K562 (cell line): ENCODE data around the gene UBE2E2. TPM values are rescaled to one million over a fixed set of nuclear protein-coding genes. Genes with fewer than 3 reads are reported as not detected.

Experiments used
- ATAC-seq: fragments of 200-7000 bp; cut with Tn5 transposase; 3 replicates; pipeline ENCODE4 v1.9.1; 2020; ENCODE audit warnings: moderate library complexity
- BruUV-seq: library from RNA; stranded (reverse); fragments of 400-500 nt; replicated peaks from 2 replicates; lab custom pipeline; 2021; lab: Mats Ljungman, UMichigan
- CTCF ChIA-PET: fragments of 300-600 bp; formaldehyde crosslinking; extraction: SDS; loops from one replicate; lab custom pipeline; 2021; ENCODE audit warnings: low intra/inter-chr PET ratio; lab: Yijun Ruan, JAX
- POLR2A ChIA-PET: fragments of 300-600, 350-650 bp; sonication (Branson Sonifier 250); formaldehyde crosslinking; extraction: SDS; loops from one replicate; lab custom pipeline; 2021; ENCODE audit warnings: antibody characterized with exemption, inconsistent platforms; lab: Yijun Ruan, JAX
- DNase-seq, 4 experiments: peaks; one replicate each; pipeline versions ENCODE4 v3.0.0 to v3.0.0-alpha.2; 2011 to 2018; ENCODE audit warnings: low spot score in 3 of 4, mixed read lengths in 3 of 4; ENCODE audit errors: extremely low read depth in 1 of 4
- FAIRE-seq: peaks from 2 replicates; lab custom pipeline; 2011; peaks lifted over from hg19 to GRCh38; lab: Jason Lieb, UNC
- H2AFZ ChIP-seq: 2 replicates; pipeline ENCODE4 v1.6.0; 2011; ENCODE audit warnings: low read depth, low read length, control low read depth, inconsistent platforms
- H3K27ac ChIP-seq: fragments of 200-600 bp; 3 replicates; pipeline ENCODE4 v1.8.0; 2011; ENCODE audit warnings: low read depth, mild to moderate bottlenecking, control low read depth, inconsistent platforms, low read length, moderate library complexity, mixed read lengths; ENCODE audit errors: extremely low read depth
- H3K27me3 ChIP-seq, 2 experiments: fragments of 300-600 bp in 1 of 2; 2 replicates in 1 of 2; 3 replicates in 1 of 2; pipeline versions ENCODE4 v1.6.0 to v1.8.0; 2011; ENCODE audit warnings: inconsistent platforms in 2 of 2, low read length in 2 of 2, mild to moderate bottlenecking in 1 of 2, mixed read lengths in 1 of 2, moderate library complexity in 1 of 2; ENCODE audit not compliant: control insufficient read depth in 2 of 2, insufficient read depth in 2 of 2
- H3K36me3 ChIP-seq: fragments of 300-600 bp; 3 replicates; pipeline ENCODE4 v1.8.0; 2011; ENCODE audit warnings: mild to moderate bottlenecking, low read length, inconsistent platforms; ENCODE audit not compliant: control insufficient read depth, insufficient read depth
- H3K4me1 ChIP-seq, 2 experiments: fragments of 200-600 bp in 1 of 2; replicated peaks in 1 of 2; 2 replicates in 1 of 2; 3 replicates in 1 of 2; pipeline versions ENCODE4 v1.5.1 to v1.8.0; 2011; ENCODE audit warnings: inconsistent platforms in 2 of 2, low read length in 2 of 2, mild to moderate bottlenecking in 1 of 2, mixed read lengths in 1 of 2, moderate library complexity in 1 of 2; ENCODE audit not compliant: control insufficient read depth in 2 of 2, insufficient read depth in 2 of 2
- H3K4me2 ChIP-seq: 2 replicates; pipeline ENCODE4 v1.6.1; 2011; ENCODE audit warnings: low read length, control low read depth, inconsistent platforms, mixed read lengths; ENCODE audit not compliant: insufficient read depth
- H3K4me3 ChIP-seq: fragments of 200-600 bp; sonication (generic), shearing (Covaris generic); 2 replicates; pipeline ENCODE4 v1.5.1; 2016; ENCODE audit warnings: control low read depth, inconsistent platforms
- H3K79me2 ChIP-seq: fragments of 200-600 bp; 3 replicates; pipeline ENCODE4 v1.8.0; 2011; ENCODE audit warnings: low read length, inconsistent platforms; ENCODE audit not compliant: control insufficient read depth, insufficient read depth
- H3K9ac ChIP-seq, 2 experiments: 2 replicates each; pipeline versions ENCODE4 v1.6.0 to v1.6.1; 2011; ENCODE audit warnings: low read depth in 2 of 2, low read length in 2 of 2, control low read depth in 1 of 2, inconsistent platforms in 1 of 2, mild to moderate bottlenecking in 1 of 2, mixed read lengths in 1 of 2; ENCODE audit not compliant: insufficient read depth in 1 of 2
- H3K9me1 ChIP-seq: one replicate; pipeline ENCODE4 v1.6.0; 2011; ENCODE audit warnings: inconsistent platforms, mild to moderate bottlenecking, low read length, moderate library complexity; ENCODE audit not compliant: control insufficient read depth, insufficient read depth
- H3K9me3 ChIP-seq: replicated peaks from 2 replicates; pipeline ENCODE4 v1.5.1; 2011; ENCODE audit warnings: low read depth, low read length, inconsistent platforms; ENCODE audit not compliant: control insufficient read depth, insufficient read depth
- H4K20me1 ChIP-seq: replicated peaks from 2 replicates; pipeline ENCODE4 v1.6.1; 2011; ENCODE audit warnings: low read length, inconsistent platforms, mixed read lengths; ENCODE audit not compliant: control insufficient read depth, insufficient read depth
- BRCA1 ChIP-seq, 2 experiments: fragments of 450-650 bp in 1 of 2; sonication (generic) in 1 of 2; formaldehyde crosslinking in 1 of 2; IDR thresholded peaks; 2 replicates each; pipeline versions ENCODE4 v1.5.0 to v1.6.1; 2017 to 2020; ENCODE audit warnings: mild to moderate bottlenecking in 1 of 2, missing genetic modification reagents in 1 of 2
- DIDO1 ChIP-seq: fragments of 450-650 bp; IDR thresholded peaks from 2 replicates; pipeline ENCODE4 v1.6.1; 2016; ENCODE audit warnings: low read depth, missing biosample characterization, missing genetic modification characterization
- GTF2E2 ChIP-seq: fragments of 200-800 bp; sonication (Bioruptor generic); IDR thresholded peaks from 2 replicates; pipeline ENCODE4 v1.6.1; 2016; ENCODE audit warnings: missing genetic modification characterization, missing compliant biosample characterization
- KDM5B ChIP-seq: fragments of 200-600 bp; sonication (generic); IDR thresholded peaks from 2 replicates; pipeline ENCODE4 v1.6.1; 2012; ENCODE audit warnings: low read depth, mild to moderate bottlenecking, moderate library complexity, low read length, control low read depth, inconsistent platforms; ENCODE audit not compliant: insufficient replicate concordance
- NCOR1 ChIP-seq: fragments of 450-650 bp; IDR thresholded peaks from 2 replicates; pipeline ENCODE4 v1.6.1; 2016; ENCODE audit warnings: mild to moderate bottlenecking, moderate library complexity
- NFXL1 ChIP-seq: fragments of 450-650 bp; formaldehyde crosslinking; IDR thresholded peaks from 2 replicates; pipeline ENCODE4 v1.4.0; 2021; ENCODE audit warnings: mild to moderate bottlenecking
- WGBS: fragments of 100-300 bp; shearing (Covaris generic); methylation state at CpG from one replicate; pipeline ENCODE4 v1.1.6; 2016; ENCODE audit warnings: low coverage, mixed read lengths; ENCODE audit not compliant: insufficient coverage; ENCODE audit errors: missing lambda C conversion rate; 5-methylcytosine and 5-hydroxymethylcytosine counted together
- in situ Hi-C: fragments of 300-500 bp; cut with MboI; formaldehyde crosslinking; loops from 4 replicates; pipeline ENCODE4 v1.15.0; 2018; ENCODE audit warnings: inconsistent platforms, mixed read lengths
- intact Hi-C: fragments of 100-400 bp; cut with micrococcal nuclease; formaldehyde crosslinking; loops from 2 replicates; pipeline ENCODE4 v1.14.2; 2022
- polyA plus RNA-seq, 8 experiments: library from polyadenylated mRNA; depleted of rRNA in 4 of 8; stranded (reverse) in 5 of 8; unstranded in 3 of 8; fragments of >200 nt; fragmentation: Nextera tagmentation in 2 of 8; fragmentation: Illumina TruSeq in 1 of 8; extraction: Ambion mirVana in 2 of 8; extraction: Trizol in 1 of 8; gene quantifications; 2 replicates each; pipeline versions ENCODE4 v1.2.1 to v1.2.3, GENCODE V29; 2011 to 2014; ENCODE audit warnings: inconsistent platforms in 1 of 8, missing spikeins in 1 of 8
- total RNA-seq, 7 experiments: library from RNA; depleted of rRNA in 6 of 7; stranded (reverse); fragments of >200 nt in 6 of 7; fragmentation: Illumina TruSeq in 2 of 7; extraction: Trizol in 2 of 7; gene quantifications; 2 replicates each; pipeline versions ENCODE4 v1.2.1 to v1.2.3, GENCODE V29; 2011 to 2021; ENCODE audit warnings: low replicate concordance in 1 of 7
- TF ChIP-seq, protein P1 (sequence below): sonication (generic); formaldehyde crosslinking; IDR thresholded peaks from 2 replicates; pipeline ENCODE4 v1.9.0; 2022; ENCODE audit warnings: mild to moderate bottlenecking, missing genetic modification reagents

The UBE2E2 gene
- total and polyA plus RNA-seq, 9 of the 15 experiments (the other 6 are each of a cell fraction or from before 2014, with no cell fraction given) = 0.22 to 5.1 (median 1.9) TPM

DNA sequence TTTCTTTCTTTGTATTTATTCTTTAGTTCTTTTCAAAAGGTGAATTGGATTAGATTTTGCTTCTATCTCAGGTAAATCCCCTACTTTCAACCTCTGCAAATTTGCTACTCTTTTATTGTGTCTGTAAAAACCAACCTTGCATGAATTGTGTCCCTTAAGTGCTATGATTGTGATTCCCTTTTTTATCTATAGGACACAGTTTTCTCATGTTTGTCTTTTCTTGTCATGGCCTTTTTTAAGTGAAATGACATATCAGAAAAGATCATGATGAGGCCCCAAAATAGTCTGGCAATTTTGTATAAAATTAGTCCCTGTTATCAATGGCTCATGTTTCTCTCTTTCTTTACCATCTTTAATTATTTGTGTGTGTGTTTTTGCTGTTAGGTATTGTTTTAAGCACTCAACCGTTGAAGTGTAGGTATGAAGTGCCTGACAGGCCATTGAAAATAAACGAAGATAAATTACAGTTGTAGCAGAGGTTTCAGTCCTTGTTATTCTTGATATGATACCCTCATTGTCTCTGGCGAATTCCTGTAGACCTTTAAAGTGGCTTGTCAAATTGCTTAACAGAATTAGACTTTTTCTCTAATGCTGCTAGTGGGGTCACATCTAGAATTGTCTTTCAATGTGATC lies 184.3 kb downstream of the UBE2E2 start:
- Histone ChIP-seq H3K4me3 (no peak overlapping the region), H3K9me3 (0 out of 2 replicates have a peak, but pooled peaks cover 2% of the 10 kb centered on the region), H2AFZ (no peak overlapping the region), H3K9me1 (no peaks in the 10 kb centered on the region), H3K4me1 (no peaks in the 10 kb centered on the region), H3K4me2 (no peak overlapping the region), H3K27me3 (no peaks in the 10 kb centered on the region), H3K36me3 (no peaks in the 10 kb centered on the region), H3K27ac (no peak overlapping the region), H4K20me1 (no peaks in the 10 kb centered on the region), H3K9ac (no peak overlapping the region), H3K79me2 (no peaks in the 10 kb centered on the region)
- intact Hi-C loops (no loop called here), in situ Hi-C loops (no loop called here)
- POLR2A ChIA-PET = no interaction called here
- TF ChIP-seq, protein P1, sequence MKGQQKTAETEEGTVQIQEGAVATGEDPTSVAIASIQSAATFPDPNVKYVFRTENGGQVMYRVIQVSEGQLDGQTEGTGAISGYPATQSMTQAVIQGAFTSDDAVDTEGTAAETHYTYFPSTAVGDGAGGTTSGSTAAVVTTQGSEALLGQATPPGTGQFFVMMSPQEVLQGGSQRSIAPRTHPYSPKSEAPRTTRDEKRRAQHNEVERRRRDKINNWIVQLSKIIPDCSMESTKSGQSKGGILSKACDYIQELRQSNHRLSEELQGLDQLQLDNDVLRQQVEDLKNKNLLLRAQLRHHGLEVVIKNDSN (CRISPR knock-in tag) = no peak
- TF ChIP-seq DIDO1 (tag) (no peak), NFXL1 (CRISPR knock-in tag) (no peak), BRCA1 (IDR thresholded peaks at IDR 0.05) (no peak), BRCA1 (CRISPR knock-in tag; IDR thresholded peaks at IDR 0.05) (no peak), KDM5B (no peak), GTF2E2 (tag) (no peak), NCOR1 (no peak)
- BruUV-seq = no TSS peak
- CTCF ChIA-PET = no interaction called here
- DNase-seq (no peak), FAIRE-seq (no peak), ATAC-seq (no peak)
- 2% methylated on average over 3 of the region's 3 CpGs for WGBS
